ENCODE results near the gene NSG2.

The NSG2 gene

GRCh38 chr5:174045470-174046025 is at the start of gene NSG2:
Gene NSG2, plus strand, starts transcription at chr5:174045706. Its CDS starts 1,050 bp downstream, at chr5:174046756.
- DNase-seq (ENCODE audit: low spot score): peak; percentile 82

- DNase-seq (ENCODE audit: low spot score): no peak
Observed at GRCh38 chr5:173997331-173997730, 48.2 kb upstream of the NSG2 start.

GRCh38 chr5:173998531-173998930 is 47.0 kb upstream of the NSG2 start:
- no peak for DNase-seq (ENCODE audit: low spot score)

GRCh38 chr5:174000076-174000475 is 45.4 kb upstream of the NSG2 start:
- DNase-seq (ENCODE audit: low spot score): no peak

GRCh38 chr5:174003795-174004194 is 41.7 kb upstream of the NSG2 start:
- DNase-seq (ENCODE audit: low spot score): no peak

- peak; percentile 28 for DNase-seq (ENCODE audit: low spot score)
Observed at GRCh38 chr5:174008922-174009321, 36.6 kb upstream of the NSG2 start.

GRCh38 chr5:174010365-174010764 is 35.1 kb upstream of the NSG2 start:
- DNase-seq (ENCODE audit: low spot score): no peak

- DNase-seq (ENCODE audit: low spot score): no peak
Observed at GRCh38 chr5:174011441-174011840, 34.1 kb upstream of the NSG2 start.

- peak; percentile 43 for DNase-seq (ENCODE audit: low spot score)
Observed at GRCh38 chr5:174020069-174020927, 25.2 kb upstream of the NSG2 start.

GRCh38 chr5:174020928-174021304 is 24.6 kb upstream of the NSG2 start:
- DNase-seq (ENCODE audit: low spot score): no peak

- DNase-seq (ENCODE audit: low spot score): no peak
Observed at GRCh38 chr5:174022384-174023095, 23.0 kb upstream of the NSG2 start.

- DNase-seq (ENCODE audit: low spot score): no peak
Observed at GRCh38 chr5:174030286-174030685, 15.2 kb upstream of the NSG2 start.

GRCh38 chr5:174044466-174045254 is 846 bp upstream of the NSG2 start:
- no peak for DNase-seq (ENCODE audit: low spot score)

GRCh38 chr5:174046558-174046957 is 1.1 kb downstream of the NSG2 start:
- no peak for DNase-seq (ENCODE audit: low spot score)

- DNase-seq (ENCODE audit: low spot score): no peak
Observed at GRCh38 chr5:174047472-174048099, 2.1 kb downstream of the NSG2 start.

GRCh38 chr5:174052636-174053035 is 7.1 kb downstream of the NSG2 start:
- no peak for DNase-seq (ENCODE audit: low spot score)

GRCh38 chr5:174053905-174054304 is 8.4 kb downstream of the NSG2 start:
- no peak for DNase-seq (ENCODE audit: low spot score)

- no peak for DNase-seq (ENCODE audit: low spot score)
Observed at GRCh38 chr5:174056064-174056847, 10.8 kb downstream of the NSG2 start.

GRCh38 chr5:174057206-174057605 is 11.7 kb downstream of the NSG2 start:
- DNase-seq (ENCODE audit: low spot score): no peak

- DNase-seq (ENCODE audit: low spot score): no peak
Observed at GRCh38 chr5:174058433-174059122, 13.1 kb downstream of the NSG2 start.

Measured in HuH-7 (cell line).